MM.1S (cell line): Measurements from ENCODE around the gene IL27RA.

Source experiments
- DNase-seq: peaks from one replicate; pipeline ENCODE4 v3.0.0-alpha.2; 2015
- H2AFZ ChIP-seq: fragments of 300-600 bp; sonication (generic); 2 replicates; pipeline ENCODE4 v1.6.0; 2016; ENCODE audit warnings: antibody characterized with exemption, low read length
- H3F3A ChIP-seq: fragments of 300-600 bp; sonication (generic); 2 replicates; pipeline ENCODE4 v1.6.1; 2016; ENCODE audit warnings: mild to moderate bottlenecking, antibody characterized with exemption, low read length, moderate library complexity, mixed read lengths; ENCODE audit not compliant: insufficient read depth
- H3K27ac ChIP-seq: fragments of 300-600 bp; sonication (generic); 2 replicates; pipeline ENCODE4 v1.5.1; 2016; ENCODE audit warnings: mild to moderate bottlenecking, low read length
- H3K27me3 ChIP-seq: fragments of 300-600 bp; sonication (generic); replicated peaks from 2 replicates; pipeline ENCODE4 v1.6.0; 2016; ENCODE audit warnings: low read length; ENCODE audit not compliant: insufficient read depth
- H3K36me3 ChIP-seq: fragments of 300-600 bp; sonication (generic); replicated peaks from 2 replicates; pipeline ENCODE4 v1.6.1; 2016; ENCODE audit warnings: mild to moderate bottlenecking, low read length, mixed read lengths; ENCODE audit not compliant: insufficient read depth
- H3K4me1 ChIP-seq: fragments of 300-600 bp; sonication (generic); 2 replicates; pipeline ENCODE4 v1.6.1; 2016; ENCODE audit warnings: low read length, mixed read lengths
- H3K4me2 ChIP-seq: fragments of 300-600 bp; sonication (generic); 2 replicates; pipeline ENCODE4 v1.6.0; 2016; ENCODE audit warnings: low read depth, low read length
- H3K4me3 ChIP-seq: fragments of 300-600 bp; sonication (generic); 2 replicates; pipeline ENCODE4 v1.5.1; 2016; ENCODE audit warnings: low read length, mixed read lengths
- H3K79me2 ChIP-seq: fragments of 300-600 bp; sonication (generic); 2 replicates; pipeline ENCODE4 v1.6.1; 2016; ENCODE audit warnings: mixed run types, low read length, mixed read lengths
- H3K9ac ChIP-seq: fragments of 300-600 bp; sonication (generic); 2 replicates; pipeline ENCODE4 v1.6.1; 2016; ENCODE audit warnings: low read length, mixed read lengths
- H3K9me2 ChIP-seq: fragments of 300-600 bp; sonication (generic); replicated peaks from 2 replicates; pipeline ENCODE4 v1.6.1; 2016; ENCODE audit warnings: mild to moderate bottlenecking, low read length, mixed read lengths; ENCODE audit not compliant: insufficient read depth
- H3K9me3 ChIP-seq: fragments of 300-600 bp; sonication (generic); replicated peaks from 2 replicates; pipeline ENCODE4 v1.6.1; 2016; ENCODE audit warnings: mild to moderate bottlenecking, low read length, mixed read lengths; ENCODE audit not compliant: insufficient read depth
- H4K20me1 ChIP-seq: fragments of 300-600 bp; sonication (generic); 2 replicates; pipeline ENCODE4 v1.6.1; 2016; ENCODE audit warnings: mild to moderate bottlenecking, low read length, moderate library complexity, mixed read lengths; ENCODE audit not compliant: insufficient read depth
- EZH2 ChIP-seq: fragments of 300-600 bp; sonication (generic); optimal IDR thresholded peaks from 2 replicates; pipeline ENCODE3; 2017; ENCODE audit warnings: low read depth, mild to moderate bottlenecking, antibody characterized with exemption, low read length, mixed read lengths
- EZH2phosphoT487 ChIP-seq: fragments of 300-600 bp; sonication (generic); IDR thresholded peaks from 2 replicates; pipeline ENCODE4 v1.6.1; 2018; ENCODE audit warnings: antibody characterized with exemption, low read length
- TF ChIP-seq, protein P1 (sequence below): fragments of 300-600 bp; sonication (generic); IDR thresholded peaks from 2 replicates; pipeline ENCODE4 v1.5.1; 2016; ENCODE audit warnings: antibody characterized with exemption, low read length, mixed read lengths

Gene IL27RA

DNA sequence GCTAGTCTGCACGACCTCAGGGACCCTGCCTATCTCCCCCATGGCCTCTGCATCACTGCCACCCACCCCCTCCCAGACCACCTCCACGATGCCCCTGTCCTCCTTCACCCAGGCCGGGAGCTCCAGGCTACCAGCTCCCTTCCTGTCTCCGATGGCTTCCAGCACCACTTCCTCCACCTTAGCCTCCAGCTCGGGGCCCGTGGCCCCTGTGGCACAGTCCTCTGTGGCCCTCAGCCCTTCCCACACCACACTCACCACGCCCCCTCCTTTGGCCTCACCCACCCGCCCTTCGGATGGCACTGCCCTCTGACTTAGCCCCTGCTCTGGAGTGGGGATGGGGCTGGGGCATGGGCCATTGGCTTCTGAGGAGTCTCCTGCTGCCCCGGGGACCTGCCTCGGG lies 23.2 kb downstream of the IL27RA start:
- Histone ChIP-seq H3K4me3 (no peak overlapping the region), H3K4me1 (no peaks in the 10 kb centered on the region; the same call in 1 of the 2 replicates), H3K9me2 (no peaks in the 10 kb centered on the region), H3K9me3 (no peaks in the 10 kb centered on the region), H3K27ac (no peak overlapping the region), H3K4me2 (no peak overlapping the region), H4K20me1 (no peaks in the 10 kb centered on the region), H2AFZ (no peak overlapping the region), H3F3A (no peaks in the 10 kb centered on the region), H3K36me3 (no peaks in the 10 kb centered on the region), H3K27me3 (peaks cover 29% of the 10 kb centered on the region), H3K79me2 (no peaks in the 10 kb centered on the region), H3K9ac (no peak overlapping the region)
- TF ChIP-seq, protein P1, sequence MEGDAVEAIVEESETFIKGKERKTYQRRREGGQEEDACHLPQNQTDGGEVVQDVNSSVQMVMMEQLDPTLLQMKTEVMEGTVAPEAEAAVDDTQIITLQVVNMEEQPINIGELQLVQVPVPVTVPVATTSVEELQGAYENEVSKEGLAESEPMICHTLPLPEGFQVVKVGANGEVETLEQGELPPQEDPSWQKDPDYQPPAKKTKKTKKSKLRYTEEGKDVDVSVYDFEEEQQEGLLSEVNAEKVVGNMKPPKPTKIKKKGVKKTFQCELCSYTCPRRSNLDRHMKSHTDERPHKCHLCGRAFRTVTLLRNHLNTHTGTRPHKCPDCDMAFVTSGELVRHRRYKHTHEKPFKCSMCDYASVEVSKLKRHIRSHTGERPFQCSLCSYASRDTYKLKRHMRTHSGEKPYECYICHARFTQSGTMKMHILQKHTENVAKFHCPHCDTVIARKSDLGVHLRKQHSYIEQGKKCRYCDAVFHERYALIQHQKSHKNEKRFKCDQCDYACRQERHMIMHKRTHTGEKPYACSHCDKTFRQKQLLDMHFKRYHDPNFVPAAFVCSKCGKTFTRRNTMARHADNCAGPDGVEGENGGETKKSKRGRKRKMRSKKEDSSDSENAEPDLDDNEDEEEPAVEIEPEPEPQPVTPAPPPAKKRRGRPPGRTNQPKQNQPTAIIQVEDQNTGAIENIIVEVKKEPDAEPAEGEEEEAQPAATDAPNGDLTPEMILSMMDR = no peak
- TF ChIP-seq EZH2phosphoT487 (no peak), EZH2 (no peak)
- no peak for DNase-seq

DNA sequence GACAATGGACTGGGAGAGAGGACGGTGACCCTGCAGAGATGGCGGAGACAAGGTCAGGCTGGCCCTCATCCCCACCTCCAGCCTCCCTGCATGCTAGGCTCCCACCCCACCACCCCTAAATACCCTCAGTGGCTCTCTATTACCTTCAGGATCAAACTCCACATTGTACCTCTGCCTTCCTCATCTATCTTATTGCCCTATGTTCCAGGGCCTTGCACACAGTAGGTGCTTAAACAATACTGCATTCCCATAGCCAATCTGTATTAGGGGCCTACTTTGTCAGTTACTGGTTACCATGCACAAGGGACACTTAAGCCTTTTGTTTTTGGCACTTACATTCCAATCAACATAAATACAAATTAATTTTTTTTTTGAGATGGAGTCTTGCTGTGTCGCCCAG lies 23.8 kb downstream of the IL27RA start:
- no peak overlapping the region for H3K27ac ChIP-seq
- no peak overlapping the region for H3K4me3 ChIP-seq
- no peak for DNase-seq
- H3K27me3 ChIP-seq = peaks cover 35% of the 10 kb centered on the region
- H3K4me2 ChIP-seq = no peak overlapping the region
- H4K20me1 ChIP-seq = no peaks in the 10 kb centered on the region
- H3K9me3 ChIP-seq = no peaks in the 10 kb centered on the region
- H3K79me2 ChIP-seq = no peaks in the 10 kb centered on the region
- H3F3A ChIP-seq = no peaks in the 10 kb centered on the region
- TF ChIP-seq, protein P1 = no peak
- TF ChIP-seq EZH2 (no peak), EZH2phosphoT487 (no peak)
- H3K36me3 ChIP-seq = no peaks in the 10 kb centered on the region
- no peaks in the 10 kb centered on the region; the same call in 1 of the 2 replicates for H3K4me1 ChIP-seq
- H3K9ac ChIP-seq = no peak overlapping the region
- H3K9me2 ChIP-seq = no peaks in the 10 kb centered on the region
- H2AFZ ChIP-seq = no peak overlapping the region

DNA sequence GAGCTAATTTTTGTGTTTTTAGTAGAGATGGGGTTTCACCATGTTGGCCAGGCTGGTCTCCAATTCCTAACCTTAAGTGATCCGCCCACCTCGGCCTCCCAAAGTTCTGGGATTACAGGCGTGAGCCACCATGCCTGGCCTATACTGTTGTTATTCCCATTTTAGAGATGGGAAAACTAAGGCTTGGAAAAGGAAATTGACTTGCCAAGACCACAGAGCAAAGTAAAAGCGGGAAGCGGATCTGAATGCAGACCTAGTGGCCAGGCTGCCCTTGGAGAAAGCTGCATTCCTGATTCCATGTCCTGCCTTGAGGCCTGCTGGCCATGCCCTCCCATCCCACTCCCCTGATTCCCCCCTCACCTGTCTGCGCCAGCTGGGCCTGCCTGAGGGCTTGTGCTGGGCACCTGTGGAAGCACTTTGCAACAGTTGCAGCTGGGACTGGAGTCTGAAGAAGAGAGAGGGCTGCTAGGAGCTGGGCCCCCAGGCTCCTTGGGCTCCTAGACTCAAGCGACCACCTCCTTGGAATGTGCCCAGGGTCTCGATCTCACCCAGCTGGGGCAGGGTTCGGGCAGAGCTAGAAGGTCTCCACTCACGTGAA lies 24.6 kb downstream of the IL27RA start:
- no peak overlapping the region for H3K4me3 ChIP-seq
- no peaks in the 10 kb centered on the region for H3K79me2 ChIP-seq
- H3K4me2 ChIP-seq = no peak overlapping the region
- H3K9me2 ChIP-seq = no peaks in the 10 kb centered on the region
- no peak overlapping the region for H3K27ac ChIP-seq
- DNase-seq = no peak
- no peaks in the 10 kb centered on the region for H3K36me3 ChIP-seq
- peaks cover 41% of the 10 kb centered on the region for H3K27me3 ChIP-seq
- no peaks in the 10 kb centered on the region for H3F3A ChIP-seq
- no peaks in the 10 kb centered on the region for H3K9me3 ChIP-seq
- no peak overlapping the region for H3K9ac ChIP-seq
- H4K20me1 ChIP-seq = no peaks in the 10 kb centered on the region
- TF ChIP-seq, protein P1 = no peak
- no peak for TF ChIP-seq EZH2phosphoT487
- TF ChIP-seq EZH2 = no peak
- H2AFZ ChIP-seq = no peak overlapping the region
- no peaks in the 10 kb centered on the region; the same call in 1 of the 2 replicates for H3K4me1 ChIP-seq
